Measurements from ENCODE around the gene ZNF254. TPM values are rescaled to one million over a fixed set of nuclear protein-coding genes. Genes with fewer than 3 reads are reported as not detected.

Gene ZNF254
- total RNA-seq, 1 donor from 2014 or later: 29.9 TPM

DNA sequence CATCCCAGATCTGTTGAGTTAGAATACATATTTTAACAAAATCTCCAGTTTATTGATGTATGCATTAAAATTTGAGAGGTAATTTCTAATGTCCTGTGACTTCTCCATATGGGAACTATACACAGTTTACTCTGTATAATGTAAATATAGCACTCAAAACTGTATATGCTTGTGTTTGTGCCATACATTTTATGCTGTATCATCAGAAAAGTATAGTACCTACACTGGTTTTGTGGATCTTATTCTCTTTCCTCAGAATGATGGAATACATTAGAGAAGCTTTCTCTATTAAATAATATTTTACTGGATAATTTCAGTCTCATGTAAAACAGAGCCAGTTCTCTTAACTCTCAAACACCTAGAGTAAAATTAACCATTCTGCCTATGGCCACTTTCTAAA is 53.6 kb downstream of the ZNF254 start:
- Mint-ChIP-seq H3K36me3 (peaks cover 50% of the 10 kb centered on the region), H3K27ac (no peak overlapping the region), H3K9me3 (peaks cover 19% of the 10 kb centered on the region), H3K4me3 (no peak overlapping the region), H3K27me3 (no peaks in the 10 kb centered on the region), H3K4me1 (ENCODE audit: unreplicated experiment) (no peaks in the 10 kb centered on the region)
- TF ChIP-seq, protein P1, sequence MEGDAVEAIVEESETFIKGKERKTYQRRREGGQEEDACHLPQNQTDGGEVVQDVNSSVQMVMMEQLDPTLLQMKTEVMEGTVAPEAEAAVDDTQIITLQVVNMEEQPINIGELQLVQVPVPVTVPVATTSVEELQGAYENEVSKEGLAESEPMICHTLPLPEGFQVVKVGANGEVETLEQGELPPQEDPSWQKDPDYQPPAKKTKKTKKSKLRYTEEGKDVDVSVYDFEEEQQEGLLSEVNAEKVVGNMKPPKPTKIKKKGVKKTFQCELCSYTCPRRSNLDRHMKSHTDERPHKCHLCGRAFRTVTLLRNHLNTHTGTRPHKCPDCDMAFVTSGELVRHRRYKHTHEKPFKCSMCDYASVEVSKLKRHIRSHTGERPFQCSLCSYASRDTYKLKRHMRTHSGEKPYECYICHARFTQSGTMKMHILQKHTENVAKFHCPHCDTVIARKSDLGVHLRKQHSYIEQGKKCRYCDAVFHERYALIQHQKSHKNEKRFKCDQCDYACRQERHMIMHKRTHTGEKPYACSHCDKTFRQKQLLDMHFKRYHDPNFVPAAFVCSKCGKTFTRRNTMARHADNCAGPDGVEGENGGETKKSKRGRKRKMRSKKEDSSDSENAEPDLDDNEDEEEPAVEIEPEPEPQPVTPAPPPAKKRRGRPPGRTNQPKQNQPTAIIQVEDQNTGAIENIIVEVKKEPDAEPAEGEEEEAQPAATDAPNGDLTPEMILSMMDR (conservative IDR thresholded peaks at IDR 0.05): no peak
- DNase-seq (ENCODE audit: extremely low spot score, unreplicated experiment): no peak

DNA sequence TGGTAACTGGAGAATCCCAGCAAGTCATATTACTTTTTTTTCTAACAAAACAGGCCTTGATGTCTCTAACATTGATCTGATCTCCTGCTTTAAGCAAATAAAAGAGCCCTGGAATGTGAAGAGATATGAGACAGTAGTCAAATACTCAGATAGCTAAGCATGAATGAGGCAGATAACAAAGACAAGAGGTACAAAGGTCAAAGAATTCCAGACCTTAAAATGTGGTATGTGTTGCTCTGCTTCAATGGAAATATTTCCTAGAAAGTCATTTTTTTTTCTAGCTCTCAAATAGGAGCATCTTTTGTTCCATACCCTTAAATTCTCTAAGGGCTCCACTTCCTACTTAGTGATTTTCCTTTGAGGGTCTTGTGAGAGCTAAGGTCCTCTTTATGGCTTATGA is 54.6 kb downstream of the ZNF254 start:
- H3K36me3 Mint-ChIP-seq: peaks cover 47% of the 10 kb centered on the region
- peaks cover 9% of the 10 kb centered on the region for H3K9me3 Mint-ChIP-seq
- H3K4me1 Mint-ChIP-seq (ENCODE audit: unreplicated experiment): no peaks in the 10 kb centered on the region
- DNase-seq (ENCODE audit: extremely low spot score, unreplicated experiment): no peak
- no peaks in the 10 kb centered on the region for H3K27me3 Mint-ChIP-seq
- H3K4me3 Mint-ChIP-seq: no peak overlapping the region
- TF ChIP-seq, protein P1 (conservative IDR thresholded peaks at IDR 0.05): no peak
- no peak overlapping the region for H3K27ac Mint-ChIP-seq

DNA sequence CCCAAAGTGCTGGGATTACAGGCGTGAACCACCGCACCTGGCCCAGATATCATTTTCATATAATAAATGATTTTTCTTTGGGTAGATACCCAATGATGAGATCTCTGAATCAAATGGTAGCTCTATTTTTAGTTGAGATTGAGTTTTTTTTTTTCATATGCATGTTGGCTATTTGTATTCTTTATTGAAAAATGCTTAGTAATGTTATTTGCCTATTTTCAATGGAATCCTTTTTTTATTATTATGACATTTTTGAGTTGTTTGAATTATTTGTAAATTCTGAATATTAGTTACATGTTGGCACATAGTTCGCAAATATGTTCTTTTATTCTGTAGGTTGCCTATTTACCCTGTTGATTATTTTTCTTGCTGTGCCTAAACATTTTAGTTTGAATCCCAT is 55.8 kb downstream of the ZNF254 start:
- peaks cover 43% of the 10 kb centered on the region for H3K36me3 Mint-ChIP-seq
- TF ChIP-seq, protein P1 (conservative IDR thresholded peaks at IDR 0.05): no peak
- H3K27ac Mint-ChIP-seq: no peak overlapping the region
- DNase-seq (ENCODE audit: extremely low spot score, unreplicated experiment): no peak
- H3K27me3 Mint-ChIP-seq: no peaks in the 10 kb centered on the region
- H3K9me3 Mint-ChIP-seq: peaks cover 6% of the 10 kb centered on the region
- no peak overlapping the region for H3K4me3 Mint-ChIP-seq
- H3K4me1 Mint-ChIP-seq (ENCODE audit: unreplicated experiment): no peaks in the 10 kb centered on the region

DNA sequence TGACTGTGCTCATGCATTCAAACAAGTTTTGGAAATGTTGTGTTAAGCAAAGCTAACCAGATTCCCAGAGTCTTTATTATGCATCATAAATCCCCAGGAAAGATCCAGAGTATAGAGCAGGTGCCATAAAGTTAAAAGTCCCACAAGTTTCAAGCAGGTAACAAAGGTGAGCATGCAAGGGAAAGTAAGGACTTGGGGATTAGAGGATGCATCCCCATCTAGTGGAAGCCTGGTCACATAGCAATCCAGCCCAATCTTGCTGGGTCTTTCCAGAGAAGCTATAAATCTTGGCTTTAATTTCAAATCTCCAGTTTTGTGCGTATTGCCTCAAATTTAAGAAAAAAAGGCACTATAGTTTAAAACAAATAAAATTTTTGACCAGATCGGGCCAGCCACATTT is 72.7 kb downstream of the ZNF254 start:
- no peaks in the 10 kb centered on the region for H3K4me1 Mint-ChIP-seq (ENCODE audit: unreplicated experiment)
- H3K27ac Mint-ChIP-seq: no peak overlapping the region
- H3K36me3 Mint-ChIP-seq: peaks cover 48% of the 10 kb centered on the region
- H3K4me3 Mint-ChIP-seq: no peak overlapping the region
- no peaks in the 10 kb centered on the region for H3K27me3 Mint-ChIP-seq
- H3K9me3 Mint-ChIP-seq: peaks cover 17% of the 10 kb centered on the region
- TF ChIP-seq, protein P1 (conservative IDR thresholded peaks at IDR 0.05): peak; percentile 48
- no peak for DNase-seq (ENCODE audit: extremely low spot score, unreplicated experiment)

DNA sequence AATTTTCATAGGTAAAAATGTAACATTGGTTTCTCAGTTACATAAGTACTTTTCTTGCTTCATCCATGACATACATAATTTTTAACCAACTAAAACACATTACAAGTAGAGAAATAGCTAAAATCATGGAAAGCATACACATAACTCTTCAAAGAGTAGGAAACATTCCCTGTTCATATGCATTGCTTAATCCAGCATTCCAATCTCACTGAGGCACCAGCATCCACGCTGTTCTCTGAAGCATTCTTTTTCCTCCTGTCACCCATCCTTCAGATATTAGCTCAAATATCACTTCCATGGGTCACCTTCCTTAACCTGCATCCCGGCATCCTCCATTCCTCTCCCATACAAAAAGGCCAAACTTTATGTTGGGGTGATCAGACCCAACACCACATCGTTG is 79.1 kb downstream of the ZNF254 start:
- DNase-seq (ENCODE audit: extremely low spot score, unreplicated experiment): no peak
- peaks cover 22% of the 10 kb centered on the region for H3K9me3 Mint-ChIP-seq

More for the DNA sequence above, 79.1 kb downstream of the ZNF254 start:
- TF ChIP-seq, protein P1 (conservative IDR thresholded peaks at IDR 0.05): no peak
- Mint-ChIP-seq H3K36me3 (peaks cover 32% of the 10 kb centered on the region), H3K4me1 (ENCODE audit: unreplicated experiment) (no peaks in the 10 kb centered on the region), H3K27ac (no peak overlapping the region), H3K27me3 (no peaks in the 10 kb centered on the region), H3K4me3 (no peak overlapping the region)

All from type B pancreatic cell (in vitro differentiated cells).